Esophagus (tissue), 2 donors: Measurements from ENCODE around the gene DCUN1D1. TPM values are rescaled to one million over a fixed set of nuclear protein-coding genes. Genes with fewer than 3 reads are reported as not detected.

Experiments used
- H3K27ac ChIP-seq, 2 donors: one replicate each; pipeline ENCODE4 v1.5.1; 2013; ENCODE audit warnings: low read depth in 2 of 2, mild to moderate bottlenecking in 2 of 2, inconsistent platforms in 1 of 2, low read length in 1 of 2, moderate library complexity in 1 of 2
- H3K27me3 ChIP-seq, 2 donors: one replicate each; pipeline ENCODE4 v1.6.1; 2013; ENCODE audit warnings: low read length in 2 of 2, control low read depth in 1 of 2, mild to moderate bottlenecking in 1 of 2; ENCODE audit not compliant: insufficient read depth in 2 of 2, control insufficient read depth in 1 of 2
- H3K36me3 ChIP-seq, 2 donors: one replicate each; pipeline ENCODE4 v1.6.1; 2013; ENCODE audit warnings: low read length in 1 of 2; ENCODE audit not compliant: control insufficient read depth in 2 of 2, insufficient read depth in 2 of 2
- H3K4me1 ChIP-seq, 2 donors: one replicate each; pipeline ENCODE4 v1.6.1; 2013; ENCODE audit warnings: low read length in 1 of 2; ENCODE audit not compliant: control insufficient read depth in 2 of 2, insufficient read depth in 2 of 2
- H3K4me3 ChIP-seq, 2 donors: one replicate each; pipeline ENCODE4 v1.5.1; 2013; ENCODE audit warnings: low read length in 2 of 2, mild to moderate bottlenecking in 2 of 2, low read depth in 1 of 2, moderate library complexity in 1 of 2
- H3K9me3 ChIP-seq, 2 donors: one replicate each; pipeline ENCODE4 v1.6.1; 2013; ENCODE audit warnings: mild to moderate bottlenecking in 2 of 2, low read depth in 1 of 2, low read length in 1 of 2, moderate library complexity in 1 of 2; ENCODE audit not compliant: control insufficient read depth in 2 of 2, insufficient read depth in 1 of 2
- WGBS, 2 donors: extraction: QIAGEN DNeasy Blood & Tissue Kit; methylation state at CpG; one replicate each; pipeline ENCODE4 v1.1.7; 2013; 5-methylcytosine and 5-hydroxymethylcytosine counted together
- polyA plus RNA-seq, 2 donors: library from polyadenylated mRNA; stranded (reverse); fragments of 200-250 nt; gene quantifications; one replicate each; pipeline ENCODE4 v1.2.3, GENCODE V29; 2013
- donor health status: healthy with polysubstance abuse.
- donor health status: Bipolar disorder and iron deficiency.

DCUN1D1 gene
- polyA plus RNA-seq, 2 donors: 7.9 to 8.9 TPM

DNA sequence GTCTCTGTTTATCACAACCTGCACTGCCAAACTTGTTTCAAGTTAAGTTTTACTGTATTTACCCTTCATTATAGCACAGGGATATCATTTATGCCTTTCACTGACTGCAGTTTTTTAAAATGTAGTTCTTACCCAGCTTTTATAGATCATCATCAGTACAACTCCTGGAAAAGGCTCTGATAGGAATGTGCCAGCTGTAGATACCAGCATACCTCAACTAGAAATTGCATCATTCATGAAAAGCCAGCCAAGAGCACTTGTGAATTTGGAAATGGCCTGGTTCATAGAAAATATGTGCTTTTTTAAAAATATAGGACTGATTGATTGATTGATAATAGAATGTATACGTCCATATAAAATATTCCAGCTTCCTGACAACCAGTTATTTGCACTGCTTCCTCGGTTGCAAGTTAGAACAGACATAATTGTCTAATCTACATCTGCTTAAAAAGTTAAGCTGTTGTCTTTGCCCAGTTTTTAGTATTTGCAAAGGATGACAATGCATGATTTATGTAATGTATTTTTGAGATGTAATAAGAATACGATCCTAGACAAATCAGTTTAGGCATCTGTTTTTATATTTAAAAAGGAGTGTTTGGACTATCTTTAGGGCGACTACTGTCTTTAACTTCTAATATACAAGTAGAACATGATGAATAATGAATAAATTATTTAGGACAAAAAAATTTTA is 58.5 kb downstream of the DCUN1D1 start:
- Histone ChIP-seq H3K27me3 (no peaks in the 10 kb centered on the region), H3K4me3 (no peak overlapping the region), H3K9me3 (no peaks in the 10 kb centered on the region), H3K36me3 (no peaks in the 10 kb centered on the region), H3K27ac (no peak overlapping the region), H3K4me1 (no peaks in the 10 kb centered on the region)
- 77 to 78% methylated on average over 4 of the region's 4 CpGs for WGBS, 2 donors

DNA sequence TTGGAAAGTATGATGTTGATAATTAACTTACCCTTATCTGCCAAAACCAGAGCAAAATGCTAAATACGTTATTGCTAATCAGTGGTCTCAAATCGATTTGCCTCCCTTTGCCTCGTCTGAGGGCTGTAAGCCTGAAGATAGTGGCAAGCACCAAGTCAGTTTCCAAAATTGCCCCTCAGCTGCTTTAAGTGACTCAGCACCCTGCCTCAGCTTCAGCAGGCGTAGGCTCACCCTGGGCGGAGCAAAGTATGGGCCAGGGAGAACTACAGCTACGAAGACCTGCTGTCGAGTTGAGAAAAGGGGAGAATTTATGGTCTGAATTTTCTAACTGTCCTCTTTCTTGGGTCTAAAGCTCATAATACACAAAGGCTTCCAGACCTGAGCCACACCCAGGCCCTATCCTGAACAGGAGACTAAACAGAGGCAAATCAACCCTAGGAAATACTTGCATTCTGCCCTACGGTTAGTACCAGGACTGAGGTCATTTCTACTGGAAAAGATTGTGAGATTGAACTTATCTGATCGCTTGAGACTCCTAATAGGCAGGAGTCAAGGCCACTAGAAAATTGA is 59.7 kb downstream of the DCUN1D1 start:
- Histone ChIP-seq H3K27ac (no peak overlapping the region), H3K27me3 (no peaks in the 10 kb centered on the region), H3K4me1 (no peaks in the 10 kb centered on the region), H3K36me3 (no peaks in the 10 kb centered on the region), H3K4me3 (no peak overlapping the region), H3K9me3 (no peaks in the 10 kb centered on the region)
- WGBS, 2 donors: 76 to 85% methylated on average over 9 of the region's 9 CpGs

DNA sequence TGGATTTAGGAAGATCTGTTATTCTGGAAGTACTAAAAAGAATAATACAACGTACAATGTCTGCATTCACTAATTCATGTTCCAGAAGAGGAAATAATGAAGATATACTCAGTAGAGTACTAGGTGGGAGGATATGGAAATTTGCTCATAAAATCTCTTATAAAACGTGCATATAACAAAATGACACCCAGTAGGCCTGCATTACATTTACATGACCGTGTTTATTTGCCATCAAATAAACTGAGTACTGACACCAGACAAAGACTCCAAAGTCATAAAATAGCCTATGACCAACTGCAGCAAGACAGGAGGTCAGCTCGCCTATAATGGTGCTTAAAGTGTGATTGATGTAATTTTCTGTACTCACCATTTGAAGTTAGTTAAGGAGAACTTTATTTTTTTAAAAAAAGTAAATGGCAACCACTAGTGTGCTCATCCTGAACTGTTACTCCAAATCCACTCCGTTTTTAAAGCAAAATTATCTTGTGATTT is 60.4 kb downstream of the DCUN1D1 start:
- WGBS, 2 donors: 89 to 91% methylated on average over 5 of the region's 5 CpGs
- H3K27me3 ChIP-seq: no peaks in the 10 kb centered on the region
- H3K4me3 ChIP-seq: no peak overlapping the region
- H3K4me1 ChIP-seq: no peaks in the 10 kb centered on the region
- no peak overlapping the region for H3K27ac ChIP-seq
- no peaks in the 10 kb centered on the region for H3K36me3 ChIP-seq
- H3K9me3 ChIP-seq: no peaks in the 10 kb centered on the region

DNA sequence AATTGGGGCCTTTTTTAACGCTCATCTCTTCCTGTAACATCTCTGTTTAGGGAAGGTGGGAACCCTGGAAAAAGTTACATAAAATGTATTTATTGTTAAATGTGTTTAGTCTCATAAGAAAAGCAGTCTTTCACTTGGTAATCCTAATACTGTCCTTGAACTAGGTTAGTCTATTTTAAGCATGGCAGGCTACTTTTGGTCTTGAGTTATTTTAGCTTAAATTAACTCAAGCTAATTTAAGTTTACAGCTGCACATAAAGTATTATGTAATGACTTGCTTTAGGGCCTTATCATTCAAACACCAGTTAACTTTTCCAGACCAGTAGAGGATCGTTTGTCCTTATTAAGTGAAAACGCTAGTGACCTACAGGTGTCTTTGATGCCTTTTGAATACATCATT is 63.2 kb downstream of the DCUN1D1 start:
- H3K9me3 ChIP-seq: no peaks in the 10 kb centered on the region
- no peak overlapping the region for H3K27ac ChIP-seq
- 86 to 90% methylated on average over 3 of the region's 3 CpGs for WGBS, 2 donors
- H3K27me3 ChIP-seq: no peaks in the 10 kb centered on the region
- H3K4me1 ChIP-seq: no peaks in the 10 kb centered on the region
- H3K4me3 ChIP-seq: no peak overlapping the region
- no peaks in the 10 kb centered on the region for H3K36me3 ChIP-seq

DNA sequence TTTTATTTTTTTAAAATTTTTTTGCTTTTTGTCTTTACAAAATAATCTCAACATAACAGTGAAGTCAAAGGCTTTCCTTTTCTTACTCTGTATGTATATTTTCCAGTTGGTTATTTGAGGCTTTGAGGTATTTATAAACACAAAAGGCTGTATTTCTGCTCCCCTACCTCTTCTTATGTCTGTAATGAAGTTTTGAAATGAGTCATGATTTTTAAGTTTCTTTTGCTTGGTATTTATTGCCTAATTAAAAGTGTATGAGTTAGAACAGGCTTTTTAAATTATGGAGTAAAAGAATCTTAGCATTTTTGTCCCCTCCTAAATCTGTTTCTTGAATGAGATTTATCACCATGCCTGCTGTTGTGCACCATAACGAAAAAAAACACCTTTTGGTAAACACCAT is 66.0 kb downstream of the DCUN1D1 start:
- Histone ChIP-seq H3K4me1 (no peaks in the 10 kb centered on the region), H3K27ac (no peak overlapping the region), H3K4me3 (no peak overlapping the region), H3K36me3 (peaks cover 2 to 4% of the 10 kb centered on the region in 2 donors), H3K27me3 (no peaks in the 10 kb centered on the region), H3K9me3 (no peaks in the 10 kb centered on the region)
- 83 to 92% methylated on average over 1 of the region's 1 CpG for WGBS, 2 donors

DNA sequence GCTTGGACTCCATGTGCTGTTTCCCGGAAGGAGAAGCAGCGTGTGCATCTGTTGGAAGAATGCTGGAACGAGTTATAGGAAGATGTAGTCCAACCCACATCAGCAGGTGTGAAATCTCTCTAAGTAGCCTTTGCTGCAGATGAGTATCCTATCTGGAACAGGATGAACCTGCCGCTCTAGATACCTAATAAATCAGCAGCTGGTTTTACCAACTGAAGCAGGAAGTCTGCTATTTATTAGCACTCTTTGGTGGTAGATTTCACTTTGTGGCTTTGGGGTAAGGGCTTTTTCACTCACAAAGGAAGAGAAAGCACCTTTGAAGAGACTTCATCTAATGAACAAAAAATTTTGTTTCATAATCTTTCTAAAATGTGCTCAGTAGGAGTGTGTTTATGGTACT is 66.4 kb downstream of the DCUN1D1 start:
- H3K4me3 ChIP-seq: no peak overlapping the region
- no peaks in the 10 kb centered on the region for H3K27me3 ChIP-seq
- no peak overlapping the region for H3K27ac ChIP-seq
- WGBS, 2 donors: 62 to 74% methylated on average over 4 of the region's 4 CpGs
- no peaks in the 10 kb centered on the region for H3K9me3 ChIP-seq
- peaks cover 2 to 4% of the 10 kb centered on the region in 2 donors for H3K36me3 ChIP-seq
- H3K4me1 ChIP-seq: no peaks in the 10 kb centered on the region

DNA sequence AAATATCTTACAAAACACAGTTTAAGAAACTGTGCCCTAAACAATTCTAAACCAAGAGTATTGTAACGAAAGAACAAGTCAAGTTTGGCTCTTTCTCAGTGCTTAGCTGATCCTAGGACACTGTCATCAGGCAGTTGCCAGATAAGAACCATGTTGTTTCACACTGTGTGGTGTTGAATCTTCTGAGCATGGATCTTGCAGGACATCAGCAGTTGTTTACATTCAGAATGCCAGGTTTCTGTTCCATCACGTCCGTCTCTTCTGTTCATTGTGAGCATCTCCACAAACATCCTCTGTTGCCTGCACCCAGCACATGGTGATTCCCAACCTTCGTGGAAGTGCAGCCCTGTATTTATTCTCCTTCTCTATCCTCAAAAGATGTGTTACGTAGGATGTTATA is 67.9 kb downstream of the DCUN1D1 start:
- 78 to 84% methylated on average over 5 of the region's 5 CpGs for WGBS, 2 donors

DNA sequence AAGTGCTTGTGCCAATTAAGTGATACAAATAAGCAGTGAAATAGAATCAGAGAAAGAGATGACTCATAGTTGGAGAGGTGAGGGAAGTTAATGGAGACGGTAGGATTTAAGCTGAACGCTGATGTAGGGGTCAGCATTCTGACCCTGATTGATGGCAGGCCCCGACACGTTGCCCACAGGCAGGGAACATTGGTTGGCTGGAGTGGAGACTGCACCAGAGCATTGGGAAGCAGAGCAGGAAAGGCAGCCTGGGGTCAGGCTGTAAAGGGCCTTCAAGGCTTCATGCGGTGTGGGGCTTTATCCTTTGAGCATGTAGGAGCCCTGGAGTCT is 68.6 kb downstream of the DCUN1D1 start:
- 60 to 76% methylated on average over 5 of the region's 5 CpGs for WGBS, 2 donors
- no peaks in the 10 kb centered on the region for H3K4me1 ChIP-seq
- no peak overlapping the region for H3K27ac ChIP-seq
- H3K27me3 ChIP-seq: no peaks in the 10 kb centered on the region
- H3K4me3 ChIP-seq: no peak overlapping the region
- peaks cover 4 to 6% of the 10 kb centered on the region in 2 donors for H3K36me3 ChIP-seq
- no peaks in the 10 kb centered on the region for H3K9me3 ChIP-seq

More for the DNA sequence above, 67.9 kb downstream of the DCUN1D1 start:
- Histone ChIP-seq H3K4me1 (no peaks in the 10 kb centered on the region), H3K36me3 (peaks cover 4 to 5% of the 10 kb centered on the region in 2 donors), H3K27me3 (no peaks in the 10 kb centered on the region), H3K4me3 (no peak overlapping the region), H3K9me3 (no peaks in the 10 kb centered on the region), H3K27ac (no peak overlapping the region)

DNA sequence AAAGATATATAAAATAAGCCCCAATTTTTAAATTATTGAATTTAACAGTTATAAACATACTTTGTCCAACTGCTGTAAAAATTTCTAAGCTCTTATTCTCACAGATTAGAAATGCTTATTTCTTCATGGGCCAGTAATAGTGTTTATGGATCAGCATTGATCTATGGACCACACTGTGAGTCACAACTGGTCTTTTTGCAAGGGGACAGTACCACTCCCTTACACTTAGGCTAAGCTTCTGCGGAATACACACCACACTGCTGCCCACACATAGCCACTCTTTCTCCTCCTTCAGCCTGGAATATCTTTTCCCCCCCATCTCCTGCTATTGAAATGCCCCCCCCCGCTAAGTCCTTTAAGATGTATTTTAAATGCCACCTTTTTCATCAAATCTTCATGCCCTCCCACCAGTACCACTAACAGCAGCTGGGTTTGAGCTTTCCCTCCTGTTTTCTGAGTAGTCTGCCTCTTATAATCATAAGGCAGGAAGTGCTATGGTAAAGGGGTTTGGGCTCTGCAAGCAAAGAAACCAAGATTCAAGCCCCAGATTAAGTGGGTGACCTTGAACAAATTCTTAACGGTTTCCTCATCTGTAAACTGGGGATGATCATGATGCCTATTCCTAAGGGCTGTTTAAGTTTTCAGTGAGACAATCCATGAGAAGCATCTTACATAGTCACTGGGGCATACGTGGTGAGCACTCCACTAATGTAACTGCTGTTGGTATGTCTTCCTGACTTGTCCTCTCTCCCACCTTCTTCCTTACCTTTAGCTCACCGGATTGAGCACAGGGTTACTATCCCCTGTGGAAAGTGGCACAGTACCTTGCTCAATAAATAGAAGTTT is 69.2 kb downstream of the DCUN1D1 start:
- 84 to 85% methylated on average over 5 of the region's 5 CpGs for WGBS, 2 donors
- Histone ChIP-seq H3K9me3 (no peaks in the 10 kb centered on the region), H3K36me3 (peaks cover 4 to 6% of the 10 kb centered on the region in 2 donors), H3K27ac (no peak overlapping the region), H3K4me3 (no peak overlapping the region), H3K4me1 (no peaks in the 10 kb centered on the region), H3K27me3 (no peaks in the 10 kb centered on the region)
